ENCODE results near the gene TMEM174.

GRCh38 chr5:73149540-73149939 lies 23.5 kb upstream of the TMEM174 start:
- no peak for TF ChIP-seq CTCF (conservative IDR thresholded peaks at IDR 0.05; ENCODE audit: low read length)
- TF ChIP-seq EZH2phosphoT487 (IDR thresholded peaks at IDR 0.05; ENCODE audit: borderline replicate concordance) = no peak
